ENCODE measurements around the gene MOB3B.
A peak's percentile ranks its signal among the peaks of the same experiment; 100 is the strongest.

MOB3B gene

GRCh38 chr9:27340285-27340674 lies 189.3 kb downstream of the MOB3B start:
- DNase-seq (ENCODE audit: low read depth in 2 of 2): no peak

- DNase-seq (ENCODE audit: low read depth in 2 of 2): no peak
Measured at GRCh38 chr9:27339661-27340284, 189.8 kb downstream of the MOB3B start.

GRCh38 chr9:27338527-27338903 lies 191.1 kb downstream of the MOB3B start:
- DNase-seq (ENCODE audit: low read depth in 2 of 2): no peak

GRCh38 chr9:27337833-27338526 lies 191.6 kb downstream of the MOB3B start:
- no peak for DNase-seq (ENCODE audit: low read depth in 2 of 2)

- no peak for DNase-seq (ENCODE audit: low read depth in 2 of 2)
Measured at GRCh38 chr9:27337236-27337635, 192.4 kb downstream of the MOB3B start.

- DNase-seq (ENCODE audit: low read depth in 2 of 2): no peak
Measured at GRCh38 chr9:27336829-27337228, 192.8 kb downstream of the MOB3B start.

GRCh38 chr9:27336126-27336525 lies 193.5 kb downstream of the MOB3B start:
- DNase-seq (ENCODE audit: low read depth in 2 of 2): no peak

GRCh38 chr9:27335075-27335474 lies 194.5 kb downstream of the MOB3B start:
- DNase-seq (ENCODE audit: low read depth in 2 of 2): no peak

- DNase-seq (ENCODE audit: low read depth in 2 of 2): peak in 1 of 2 donors; percentile 13
Measured at GRCh38 chr9:27333241-27334052, 196.2 kb downstream of the MOB3B start.

GRCh38 chr9:27331393-27331792 lies 198.2 kb downstream of the MOB3B start:
- no peak for DNase-seq (ENCODE audit: low read depth in 2 of 2)

- no peak for DNase-seq (ENCODE audit: low read depth in 2 of 2)
Measured at GRCh38 chr9:27329291-27329690, 200.3 kb downstream of the MOB3B start.

GRCh38 chr9:27328483-27328882 lies 201.1 kb downstream of the MOB3B start:
- DNase-seq (ENCODE audit: low read depth in 2 of 2): no peak

- DNase-seq (ENCODE audit: low read depth in 2 of 2): no peak
Measured at GRCh38 chr9:27311184-27311583, 218.4 kb downstream of the MOB3B start.

GRCh38 chr9:27310582-27310981 lies 219.0 kb downstream of the MOB3B start:
- DNase-seq (ENCODE audit: low read depth in 2 of 2): no peak

GRCh38 chr9:27308691-27309390 lies 220.8 kb downstream of the MOB3B start:
- no peak for DNase-seq (ENCODE audit: low read depth in 2 of 2)

- DNase-seq (ENCODE audit: low read depth in 2 of 2): no peak
Measured at GRCh38 chr9:27304521-27304920, 225.1 kb downstream of the MOB3B start.

GRCh38 chr9:27303219-27303618 lies 226.4 kb downstream of the MOB3B start:
- DNase-seq (ENCODE audit: low read depth in 2 of 2): no peak

GRCh38 chr9:27297050-27297449 lies 232.6 kb downstream of the MOB3B start, which contains the start of gene EQTN:
Gene EQTN (minus strand): TSS chr9:27297150. CDS start chr9:27297055, 95 bp downstream.
- no peak for DNase-seq (ENCODE audit: low read depth in 2 of 2)

GRCh38 chr9:27293996-27294395 lies 235.6 kb downstream of the MOB3B start:
- DNase-seq (ENCODE audit: low read depth in 2 of 2): no peak

GRCh38 chr9:27292659-27293405 lies 236.8 kb downstream of the MOB3B start:
- DNase-seq (ENCODE audit: low read depth in 2 of 2): no peak

GRCh38 chr9:27291292-27291691 lies 238.3 kb downstream of the MOB3B start:
- DNase-seq (ENCODE audit: low read depth in 2 of 2): no peak
